DND-41 (cell line): ENCODE measurements around the gene NDRG2.

ENCODE experiments used
- ATAC-seq: fragments of 200-7000 bp; cut with Tn5 transposase; 3 replicates; pipeline ENCODE4 v1.9.1; 2021; ENCODE audit warnings: low read depth; ENCODE audit not compliant: insufficient read depth
- DNase-seq: peaks from one replicate; pipeline ENCODE4 v3.0.0-alpha.2; 2020
- H2AFZ ChIP-seq: 2 replicates; pipeline ENCODE4 v1.6.0; 2012; ENCODE audit warnings: low read depth, low read length
- H3K27ac ChIP-seq: 2 replicates; pipeline ENCODE4 v1.5.1; 2012; ENCODE audit warnings: low read length, inconsistent platforms
- H3K27me3 ChIP-seq: fragments of 200-600 bp; sonication (generic); 2 replicates; pipeline ENCODE4 v1.6.0; 2012; ENCODE audit warnings: low read length, mild to moderate bottlenecking, inconsistent platforms; ENCODE audit not compliant: insufficient read depth, poor library complexity
- H3K36me3 ChIP-seq: 2 replicates; pipeline ENCODE4 v1.5.1; 2012; ENCODE audit warnings: low read length, inconsistent platforms; ENCODE audit not compliant: insufficient read depth
- H3K4me1 ChIP-seq: 2 replicates; pipeline ENCODE4 v1.5.1; 2012; ENCODE audit warnings: mild to moderate bottlenecking, low read length; ENCODE audit not compliant: insufficient read depth
- H3K4me2 ChIP-seq: 2 replicates; pipeline ENCODE4 v1.6.0; 2012; ENCODE audit warnings: mild to moderate bottlenecking, moderate library complexity, low read length, inconsistent platforms; ENCODE audit not compliant: insufficient read depth
- H3K4me3 ChIP-seq, 2 experiments: fragments of 200-600 bp in 1 of 2; shearing (Covaris generic) in 1 of 2; 2 replicates each; pipeline ENCODE4 v1.5.1; 2012 to 2016; ENCODE audit warnings: inconsistent platforms in 2 of 2, low read length in 2 of 2, mild to moderate bottlenecking in 2 of 2, low read depth in 1 of 2, moderate library complexity in 1 of 2
- H3K79me2 ChIP-seq: 2 replicates; pipeline ENCODE4 v1.6.0; 2012; ENCODE audit warnings: low read length, inconsistent platforms; ENCODE audit not compliant: insufficient read depth
- H3K9ac ChIP-seq: 2 replicates; pipeline ENCODE4 v1.6.0; 2012; ENCODE audit warnings: low read depth, mild to moderate bottlenecking, inconsistent platforms, low read length, moderate library complexity
- H3K9me3 ChIP-seq: 2 replicates; pipeline ENCODE4 v1.5.1; 2012; ENCODE audit warnings: low read length, moderate library complexity, mild to moderate bottlenecking, inconsistent platforms; ENCODE audit not compliant: insufficient read depth, severe bottlenecking
- H4K20me1 ChIP-seq: 2 replicates; pipeline ENCODE4 v1.6.0; 2012; ENCODE audit warnings: low read length; ENCODE audit not compliant: insufficient read depth
- CTCF ChIP-seq: IDR thresholded peaks from 2 replicates; pipeline ENCODE4 v1.5.1; 2012; ENCODE audit warnings: borderline replicate concordance, low read length, moderate library complexity, mild to moderate bottlenecking; ENCODE audit not compliant: poor library complexity, severe bottlenecking; ENCODE audit errors: extremely low read depth
- EZH2 ChIP-seq: IDR thresholded peaks from 3 replicates; pipeline ENCODE4 v1.6.1; 2012; ENCODE audit warnings: borderline replicate concordance, low read depth, mild to moderate bottlenecking, moderate library complexity, low read length, inconsistent platforms; ENCODE audit not compliant: severe bottlenecking

The NDRG2 gene

GRCh38 chr14:21057803-21058675, 33.2 kb upstream of the NDRG2 start, which contains the start of gene RNASE8:
TSS of gene RNASE8 (plus strand) at chr14:21057822. CDS start at chr14:21057893, 71 bp downstream.
- Histone ChIP-seq H3K4me2 (no peak within 1 kb of the TSS), H3K9ac (no peak within 1 kb of the TSS), H4K20me1 (no peaks in the 10 kb centered on the region), H3K4me1 (no peaks in the 10 kb centered on the region), H3K27me3 (peaks cover 27% of the 10 kb centered on the region), H3K79me2 (no peaks in the 10 kb centered on the region), H3K27ac (no peak within 1 kb of the TSS), H2AFZ (no peak within 1 kb of the TSS), H3K4me3 (no peak within 1 kb of the TSS), H3K9me3 (no peaks in the 10 kb centered on the region), H3K36me3 (no peaks in the 10 kb centered on the region)
- DNase-seq: no peak
- no peak for TF ChIP-seq EZH2
- TF ChIP-seq CTCF: peak; percentile 22
- ATAC-seq: no peak

GRCh38 chr14:21056520-21057163, 31.8 kb upstream of the NDRG2 start:
- Histone ChIP-seq H3K27ac (no peak overlapping the region), H3K36me3 (no peaks in the 10 kb centered on the region), H3K79me2 (no peaks in the 10 kb centered on the region), H4K20me1 (no peaks in the 10 kb centered on the region), H3K9ac (no peak overlapping the region), H3K9me3 (no peaks in the 10 kb centered on the region), H3K4me2 (no peak overlapping the region), H3K4me1 (no peaks in the 10 kb centered on the region), H2AFZ (no peak overlapping the region), H3K27me3 (peaks cover 29% of the 10 kb centered on the region), H3K4me3 (no peak overlapping the region)
- DNase-seq (no peak), ATAC-seq (no peak)
- no peak for TF ChIP-seq CTCF
- TF ChIP-seq EZH2: no peak

GRCh38 chr14:21055432-21056117, 30.7 kb upstream of the NDRG2 start:
- Histone ChIP-seq H3K79me2 (no peaks in the 10 kb centered on the region), H3K4me2 (no peak overlapping the region), H2AFZ (no peak overlapping the region), H4K20me1 (no peaks in the 10 kb centered on the region), H3K27ac (no peak overlapping the region), H3K4me1 (no peaks in the 10 kb centered on the region), H3K9ac (no peak overlapping the region), H3K9me3 (no peaks in the 10 kb centered on the region), H3K4me3 (no peak overlapping the region), H3K27me3 (peaks cover 23% of the 10 kb centered on the region), H3K36me3 (no peaks in the 10 kb centered on the region)
- DNase-seq: no peak
- TF ChIP-seq EZH2: no peak
- no peak for TF ChIP-seq CTCF
- ATAC-seq: no peak
